Kidney glomerular epithelial cell (primary cell): ENCODE results near the gene DOK7.
A peak's percentile ranks its signal among the peaks of the same experiment; 100 is the strongest.
"Not testable (repeated sequence)": the region's sequence is repeated elsewhere in the genome, so short reads cannot be mapped to it uniquely, and the experiment has no call there.

Experiments used
- DNase-seq: peaks from one replicate; lab custom pipeline; 2025; lab: John Stamatoyannopoulos, UW

Gene DOK7

DNA sequence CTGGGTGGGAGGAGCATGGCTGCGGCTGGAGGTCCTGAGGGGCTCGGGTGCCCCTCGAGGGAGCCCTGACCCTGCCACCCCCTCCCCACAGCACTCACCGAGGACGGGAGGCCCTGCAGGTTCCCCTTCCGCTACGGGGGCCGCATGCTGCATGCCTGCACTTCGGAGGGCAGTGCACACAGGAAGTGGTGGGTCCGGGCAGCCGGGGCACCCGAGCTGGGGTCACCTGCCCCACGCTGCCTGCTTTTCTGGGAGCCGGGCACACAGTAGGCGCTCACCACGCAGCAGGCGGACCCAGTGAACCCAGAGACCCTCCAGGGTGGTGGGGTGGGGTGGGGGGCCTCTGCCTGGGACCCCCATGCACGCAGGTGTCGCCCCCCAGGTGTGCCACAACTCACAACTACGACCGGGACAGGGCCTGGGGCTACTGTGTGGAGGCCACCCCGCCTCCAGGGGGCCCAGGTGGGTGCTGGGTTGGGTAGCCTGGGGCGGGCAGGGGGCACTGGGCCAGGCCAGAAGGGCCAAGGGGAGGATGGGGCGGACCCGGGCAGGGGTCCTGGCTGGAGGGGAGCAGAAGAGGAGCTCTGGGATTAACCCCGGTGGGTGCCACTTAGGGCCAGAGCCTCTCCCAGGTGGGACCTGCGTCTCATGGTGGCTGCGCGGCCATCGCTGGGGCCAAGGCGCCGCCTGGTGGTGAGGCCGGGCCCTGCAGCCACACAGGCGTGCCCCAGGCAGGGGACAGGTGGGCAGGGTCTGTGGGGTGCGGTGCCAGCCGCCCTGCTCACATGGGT, 20.0 kb upstream of the DOK7 start:
- no peak for DNase-seq

GRCh38 chr4:3443750-3444309, 19.3 kb upstream of the DOK7 start:
- DNase-seq, result no peak

DNA sequence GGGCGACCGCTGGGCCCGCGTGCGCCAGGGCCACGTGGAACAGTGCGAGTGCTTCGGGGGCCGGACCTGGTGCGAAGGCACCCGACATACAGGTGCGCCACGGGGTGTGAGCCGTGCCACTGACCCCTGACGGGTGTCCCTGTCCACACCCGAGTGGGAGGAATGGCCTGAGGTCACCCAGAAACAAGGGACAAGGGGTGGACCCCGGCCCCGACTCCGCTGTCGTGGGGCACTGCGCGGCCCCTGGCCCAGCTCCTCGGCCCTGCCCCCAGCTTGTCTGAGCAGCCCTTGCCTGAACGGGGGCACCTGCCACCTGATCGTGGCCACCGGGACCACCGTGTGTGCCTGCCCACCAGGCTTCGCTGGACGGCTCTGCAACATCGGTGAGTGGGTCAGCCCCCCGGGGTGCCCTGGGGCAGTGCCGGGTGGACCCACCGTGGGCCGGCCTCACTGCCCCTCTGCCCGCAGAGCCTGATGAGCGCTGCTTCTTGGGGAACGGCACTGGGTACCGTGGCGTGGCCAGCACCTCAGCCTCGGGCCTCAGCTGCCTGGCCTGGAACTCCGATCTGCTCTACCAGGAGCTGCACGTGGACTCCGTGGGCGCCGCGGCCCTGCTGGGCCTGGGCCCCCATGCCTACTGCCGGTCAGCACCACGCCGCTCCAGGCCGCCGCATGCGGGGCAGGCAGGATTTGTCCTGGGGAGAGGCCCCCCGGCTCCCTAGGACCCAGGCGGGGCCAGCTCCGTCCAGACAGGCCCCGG, 18.6 kb upstream of the DOK7 start:
- no peak for DNase-seq

- no peak for DNase-seq
Observed at GRCh38 chr4:3445111-3445820, 17.8 kb upstream of the DOK7 start.

GRCh38 chr4:3445829-3446545, 17.1 kb upstream of the DOK7 start:
- DNase-seq, result no peak

DNA sequence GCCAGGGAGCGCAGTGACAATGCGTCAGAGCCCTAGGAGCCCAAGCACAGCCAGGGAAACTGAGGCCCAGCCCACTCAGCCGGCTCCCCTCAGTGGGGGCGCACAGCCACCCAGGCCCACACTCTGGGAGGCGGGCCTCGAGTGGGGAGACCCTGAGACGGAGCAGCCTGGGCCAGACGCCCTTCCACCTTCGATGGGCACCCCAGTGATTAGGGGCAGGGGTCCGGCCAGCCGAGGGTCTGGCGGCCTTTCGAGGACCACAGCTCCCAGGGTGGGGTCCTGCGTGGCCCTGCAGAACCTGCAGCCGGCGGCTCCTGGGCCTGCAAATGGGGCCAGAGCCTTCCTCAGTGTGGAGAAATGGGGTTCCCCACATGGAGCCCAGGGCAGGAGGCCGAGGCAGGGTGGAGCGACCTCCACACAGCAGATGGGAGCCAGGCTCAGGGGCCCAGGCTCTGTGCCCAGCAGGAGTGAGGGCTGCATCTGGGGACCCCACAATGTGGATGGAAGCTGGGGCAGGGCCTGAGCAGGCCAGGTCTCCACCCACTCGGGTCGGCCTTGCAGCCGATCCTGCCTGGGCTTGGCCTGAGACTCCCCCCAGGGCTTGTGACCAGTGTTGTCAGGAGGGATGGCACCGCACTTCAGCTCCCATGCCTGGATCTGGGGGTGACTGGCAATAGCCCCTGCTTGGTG, 16.3 kb upstream of the DOK7 start:
- no peak for DNase-seq

- no peak for DNase-seq
Observed at GRCh38 chr4:3447431-3448395, 15.4 kb upstream of the DOK7 start.

- no peak for DNase-seq
Observed at GRCh38 chr4:3449047-3449573, 14.0 kb upstream of the DOK7 start.

DNA sequence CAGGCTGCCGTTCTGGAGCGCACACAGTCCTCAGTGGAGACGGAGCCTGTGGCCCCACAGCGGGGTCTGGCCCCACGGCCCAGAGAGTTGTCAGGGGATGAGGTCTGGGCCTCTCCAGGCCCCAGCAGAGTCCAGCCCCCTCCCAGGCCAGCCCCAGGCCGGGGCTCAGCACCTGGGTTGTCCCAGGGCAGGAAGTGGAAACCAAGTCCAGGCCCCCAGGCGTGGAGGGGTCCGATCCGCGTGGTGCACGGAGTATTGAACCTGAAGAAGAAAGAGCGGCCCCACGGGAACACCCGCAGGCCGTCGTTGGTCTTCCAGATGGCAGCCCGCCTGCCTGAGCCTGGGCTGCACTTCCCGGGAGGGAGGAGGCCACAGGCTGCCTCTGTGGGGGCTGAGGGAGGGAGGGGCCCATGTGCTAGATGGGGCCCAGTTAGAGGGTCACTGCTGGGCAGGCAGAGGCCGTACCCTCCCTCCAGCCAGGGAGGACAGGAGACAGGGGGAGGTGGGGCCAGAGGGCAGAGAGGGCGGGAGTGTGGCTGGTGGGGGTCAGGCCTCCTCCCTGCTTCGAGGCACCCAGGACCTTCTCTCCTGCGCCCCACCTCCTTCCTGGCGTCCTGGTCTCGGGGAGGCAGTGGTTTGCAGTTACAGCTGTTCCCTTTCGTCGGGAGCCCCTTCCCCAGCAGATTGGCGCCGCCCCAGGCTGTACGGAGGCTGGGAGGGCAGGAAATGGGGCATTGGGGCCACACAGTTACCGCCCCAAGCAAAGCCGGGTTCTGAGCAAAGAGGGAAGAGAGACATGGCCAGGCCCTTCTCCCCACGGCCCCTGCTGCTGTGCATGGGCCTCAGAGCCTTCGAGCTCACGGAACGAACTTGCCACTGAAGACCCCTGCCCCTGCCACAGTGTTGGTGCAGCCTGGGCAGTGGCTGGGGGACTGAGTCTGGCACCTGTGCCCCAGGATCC, 13.3 kb upstream of the DOK7 start:
- DNase-seq, result no peak

GRCh38 chr4:3450643-3451042, 12.5 kb upstream of the DOK7 start:
- DNase-seq, result no peak

- peak; percentile 49 for DNase-seq
Observed at GRCh38 chr4:3451956-3452355, 11.2 kb upstream of the DOK7 start.

DNA sequence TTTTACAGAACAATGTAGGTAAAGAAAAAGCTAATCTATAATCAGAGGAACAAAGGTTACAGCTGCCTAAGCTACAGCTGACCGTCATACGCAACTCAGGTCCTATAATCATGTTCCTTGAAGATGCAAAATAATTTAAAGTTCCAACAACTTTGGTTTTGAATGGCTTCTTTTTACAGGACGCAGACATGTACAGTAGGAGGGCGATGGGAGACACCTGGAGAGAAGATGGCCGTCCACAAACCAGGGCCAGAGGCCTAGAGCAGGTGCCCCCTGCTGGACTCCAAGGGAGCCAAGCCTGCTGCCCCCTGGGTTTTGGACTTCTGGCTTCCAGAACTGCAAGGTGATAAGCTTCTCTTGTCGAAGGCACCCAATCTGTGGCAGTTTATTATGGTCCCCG, 10.7 kb upstream of the DOK7 start:
- no peak for DNase-seq

DNA sequence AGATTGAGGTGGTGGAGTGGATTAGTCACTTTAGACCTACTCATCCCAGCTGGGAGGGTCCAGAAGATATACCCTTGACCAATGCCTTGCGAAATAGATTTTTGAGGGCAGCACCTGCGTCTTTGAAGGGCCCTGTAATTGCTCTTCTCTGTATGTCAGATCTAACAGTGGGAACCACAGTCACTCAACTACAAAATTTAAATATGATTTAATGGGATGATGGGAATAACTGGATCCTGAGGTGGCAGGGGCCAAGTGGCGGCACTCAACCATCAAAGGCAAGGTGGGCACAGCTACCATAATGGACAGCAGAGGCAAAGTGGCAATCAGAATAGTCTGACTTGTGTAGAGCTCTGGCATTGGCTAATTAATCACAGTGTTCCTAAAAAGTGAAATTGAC, 7.5 kb upstream of the DOK7 start:
- not testable (repeated sequence) for DNase-seq

DNA sequence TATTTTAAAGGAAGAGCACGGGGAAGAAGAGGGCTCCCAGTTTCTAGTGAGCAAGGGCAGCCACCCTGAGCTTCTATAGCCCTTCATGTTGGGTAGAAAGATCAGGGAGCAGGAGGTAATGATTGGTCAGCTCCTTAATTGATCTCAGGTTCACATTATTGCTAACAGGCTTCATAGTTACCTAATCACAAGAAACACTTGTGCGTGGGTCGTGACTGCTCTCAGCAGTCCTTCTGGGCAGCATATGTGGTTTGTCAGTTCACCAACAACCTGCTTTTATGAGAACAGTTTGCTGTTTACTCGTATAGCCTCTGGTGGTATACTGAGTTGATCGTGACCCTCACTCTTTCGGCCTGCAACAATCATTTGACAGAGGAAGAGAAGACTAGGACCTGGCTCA, 4.7 kb upstream of the DOK7 start:
- DNase-seq, result no peak

- not testable (repeated sequence) for DNase-seq
Observed at GRCh38 chr4:3459156-3459555, 4.0 kb upstream of the DOK7 start.

DNA sequence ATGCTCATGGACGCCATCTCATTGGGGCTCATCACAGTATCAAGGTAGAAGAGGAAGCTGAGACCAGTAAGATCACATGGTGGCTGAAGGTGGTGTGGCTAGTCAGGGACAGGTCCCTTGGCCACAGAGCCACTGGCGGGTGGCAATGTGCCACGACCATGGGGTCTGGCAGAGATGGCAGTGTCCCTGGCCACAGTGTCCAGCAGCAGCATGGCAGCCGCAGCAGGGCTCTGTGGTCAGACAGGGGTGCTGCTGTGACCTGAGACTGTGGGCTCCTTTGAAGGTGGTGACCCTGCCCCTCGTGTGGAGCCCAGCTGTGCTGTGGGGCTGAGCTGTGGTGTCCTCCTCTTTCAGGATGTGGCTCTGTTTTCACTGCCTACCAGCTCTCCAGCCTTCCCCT, 2.2 kb upstream of the DOK7 start:
- no peak for DNase-seq

DNA sequence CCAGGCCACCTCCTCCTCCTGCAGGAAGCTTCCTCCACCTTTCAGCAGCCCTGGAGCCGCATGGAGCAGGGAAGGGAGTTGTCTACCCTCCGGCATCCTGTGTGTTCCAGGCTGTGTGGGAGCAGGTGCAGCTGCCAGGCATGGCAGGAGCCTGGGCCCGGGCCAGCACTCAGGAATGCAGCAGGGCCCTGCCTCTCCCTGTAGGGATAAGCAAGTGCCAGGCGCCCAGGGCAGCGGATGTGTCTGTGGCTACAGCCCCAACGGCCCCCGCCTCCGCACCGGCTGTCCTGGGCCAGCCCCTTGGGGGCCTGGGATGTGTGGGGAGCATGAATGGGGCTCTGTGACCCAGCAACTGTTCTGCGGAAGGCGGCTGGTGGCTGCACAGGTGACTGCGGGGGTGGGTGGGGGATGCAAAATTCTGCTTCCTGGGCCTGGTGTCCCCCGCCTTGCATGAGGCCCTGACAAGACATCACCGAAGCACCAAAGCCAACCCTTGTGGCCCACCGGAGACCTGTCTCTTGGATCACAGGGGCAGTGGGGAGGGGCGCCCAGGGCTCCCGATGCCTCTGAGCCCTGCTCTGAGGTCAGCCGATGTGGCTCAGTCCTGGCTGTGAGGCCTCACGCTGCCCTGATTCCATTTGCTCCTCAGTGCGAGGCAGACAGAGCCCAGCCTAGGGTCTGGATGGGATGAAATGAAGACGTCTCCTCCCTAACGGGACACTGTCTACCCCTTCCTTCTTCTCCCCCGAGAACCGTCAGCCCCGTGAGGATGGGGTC, 1.4 kb upstream of the DOK7 start:
- DNase-seq, result peak; percentile 83

GRCh38 chr4:3462321-3462789, 751 bp upstream of the DOK7 start:
- no peak for DNase-seq
